CD4-positive, alpha-beta T cell treated with Interleukin-4 for 1 hour (primary cell): ENCODE results near the gene EPHA2.

ENCODE experiments used
- DNase-seq, 2 donors: peaks; one replicate each; pipeline ENCODE4 v3.0.0-alpha.2; 2020 to 2022

The EPHA2 gene

GRCh38 chr1:16088996-16089395, 66.9 kb downstream of the EPHA2 start:
- DNase-seq, result no peak

GRCh38 chr1:16088351-16088911, 67.4 kb downstream of the EPHA2 start:
- DNase-seq, result no peak

DNA sequence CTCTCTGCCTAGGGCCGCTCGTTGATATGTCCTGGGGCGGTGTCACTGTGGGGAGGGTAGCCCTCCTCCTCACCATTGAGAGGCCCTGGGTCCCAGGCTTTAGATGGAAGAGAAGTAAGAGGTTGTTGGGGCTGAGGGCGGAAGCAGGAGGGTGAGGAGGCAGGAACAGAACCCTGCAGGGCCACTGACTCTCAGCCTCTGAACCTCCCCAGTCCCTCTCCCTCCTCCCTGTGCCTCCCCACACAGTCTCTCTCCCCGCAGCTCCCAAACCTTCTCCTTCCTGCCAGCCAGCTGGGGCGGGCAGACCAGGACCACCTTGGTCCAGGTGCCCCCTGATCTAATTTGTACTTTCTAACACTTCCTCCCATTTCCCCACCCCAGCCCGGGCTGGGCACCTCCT, 68.1 kb downstream of the EPHA2 start:
- no peak for DNase-seq

GRCh38 chr1:16085522-16085921, 70.3 kb downstream of the EPHA2 start:
- no peak for DNase-seq

- DNase-seq, result no peak
Observed at GRCh38 chr1:16083486-16083885, 72.4 kb downstream of the EPHA2 start.

GRCh38 chr1:16082283-16083038, 73.4 kb downstream of the EPHA2 start:
- peak; percentile 58 to 61 for DNase-seq

DNA sequence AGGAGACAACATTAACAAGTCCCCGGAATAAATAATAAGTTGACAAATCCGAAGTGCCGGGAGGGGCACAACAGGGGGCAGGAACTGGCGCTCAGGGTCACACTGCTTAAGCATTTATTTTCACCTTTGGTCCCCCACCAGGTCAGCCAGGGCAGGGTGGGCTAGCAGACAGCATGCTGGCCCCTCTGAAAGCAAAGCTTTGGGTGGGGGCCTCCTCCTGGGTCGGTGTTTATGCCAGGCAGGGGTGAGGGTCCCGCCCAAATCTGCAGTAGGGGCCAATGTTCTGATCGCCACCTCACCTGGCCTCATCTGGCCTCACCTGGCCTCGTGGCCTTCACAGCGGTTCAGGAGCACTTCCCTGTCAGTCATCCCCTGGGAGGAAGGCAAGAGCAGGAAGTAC, 74.2 kb downstream of the EPHA2 start:
- no peak for DNase-seq

- no peak for DNase-seq
Observed at GRCh38 chr1:16080422-16081150, 75.3 kb downstream of the EPHA2 start.

- peak; percentile 71 to 81 for DNase-seq
Observed at GRCh38 chr1:16078925-16079656, 76.8 kb downstream of the EPHA2 start.

DNA sequence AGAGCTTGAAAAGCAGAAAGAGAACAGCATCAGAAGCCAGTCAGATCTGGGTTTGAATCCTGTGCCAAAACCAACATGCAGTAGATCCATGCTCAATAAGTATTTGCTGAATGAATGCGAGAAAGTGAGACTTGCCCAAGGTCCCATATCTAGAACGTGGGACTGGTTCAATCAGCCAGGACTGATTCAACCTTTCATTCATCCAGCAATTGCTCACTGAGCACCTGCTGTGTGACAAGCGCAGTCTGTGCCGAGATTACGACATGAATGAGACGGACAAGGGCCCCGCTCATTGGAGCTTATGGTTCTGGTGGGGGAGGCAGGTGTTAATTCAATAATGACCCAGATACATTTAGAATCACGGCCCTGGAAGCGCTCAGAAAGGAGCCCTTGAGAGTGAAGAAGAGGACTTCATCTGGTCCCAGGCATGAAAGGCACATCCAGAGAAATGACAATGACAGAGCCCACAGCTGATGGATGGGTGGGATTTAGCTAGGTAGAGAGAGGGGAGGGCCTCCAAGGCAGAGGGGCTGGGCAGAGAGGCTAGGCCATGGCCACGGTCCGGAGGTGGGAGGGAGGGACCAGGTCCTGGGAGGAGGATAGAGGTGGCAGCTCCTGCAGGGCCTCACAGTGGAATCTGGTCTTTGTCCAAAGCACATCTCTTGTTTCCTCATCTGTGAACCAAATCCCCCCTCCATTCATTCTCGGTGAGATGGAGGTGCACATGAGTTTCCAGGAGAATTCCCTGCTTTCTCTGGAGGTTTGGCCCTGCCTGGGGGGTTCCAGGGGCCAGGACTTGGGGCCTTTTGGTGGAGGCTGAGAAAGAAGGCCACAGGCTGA, 78.2 kb downstream of the EPHA2 start:
- DNase-seq, result no peak

DNA sequence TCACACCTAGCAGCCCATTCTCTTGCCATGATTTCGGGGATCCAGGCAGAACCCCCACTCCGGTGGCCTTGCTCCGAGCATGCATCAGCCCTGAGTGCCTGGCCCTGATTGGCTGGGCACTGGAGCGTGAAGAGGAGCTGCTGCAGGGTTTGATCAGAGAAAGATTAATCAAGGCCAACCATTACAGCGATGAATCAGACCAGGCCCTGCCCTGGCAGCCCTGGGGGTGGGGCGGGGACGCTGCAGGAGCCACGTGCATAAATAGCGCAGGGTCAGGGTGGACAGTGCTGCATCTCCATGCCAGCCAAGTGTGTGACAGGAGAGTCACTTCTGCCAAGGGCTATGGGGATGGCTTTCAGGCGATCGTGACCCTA, 79.0 kb downstream of the EPHA2 start:
- DNase-seq, result no peak

DNA sequence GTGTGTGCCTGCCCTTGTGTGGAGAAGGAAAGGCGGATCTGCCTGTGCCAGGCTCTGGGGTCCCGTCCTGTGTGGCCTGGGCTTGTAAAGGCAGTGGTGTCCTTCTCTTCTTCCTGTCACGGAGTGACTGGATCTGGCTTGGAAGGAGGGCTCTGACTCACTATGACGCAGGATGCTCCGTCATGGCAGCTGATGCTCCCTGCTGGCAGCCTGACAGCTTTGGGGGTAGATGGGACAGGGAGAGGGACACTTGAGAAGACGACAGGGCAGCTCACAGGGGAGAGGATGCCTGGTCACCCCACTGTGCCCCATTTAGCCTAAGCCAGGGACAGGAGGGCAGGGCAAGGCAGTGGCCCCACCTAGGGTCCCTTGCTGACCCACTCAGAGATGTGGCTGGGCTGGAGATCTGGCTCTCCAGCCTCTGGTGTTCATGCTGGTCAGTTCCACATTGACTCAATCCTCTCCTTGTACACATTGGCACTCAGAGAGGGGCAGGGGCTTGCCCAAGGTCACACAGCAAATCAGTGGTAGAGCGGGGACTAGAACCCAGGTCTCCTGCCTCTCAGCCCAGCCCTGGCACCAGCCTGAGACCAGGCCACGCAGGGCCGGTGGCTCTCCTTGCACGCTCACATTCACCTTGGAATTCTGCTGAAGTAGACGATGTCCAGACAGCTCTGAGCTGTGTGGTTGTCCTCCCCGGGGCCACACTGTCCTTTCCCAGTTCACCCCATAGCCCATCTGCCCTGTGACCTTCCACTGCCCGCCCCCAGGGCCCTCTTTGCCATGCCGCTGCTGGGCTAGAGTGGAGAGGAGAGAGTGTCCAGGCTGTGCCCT, 79.6 kb downstream of the EPHA2 start:
- no peak for DNase-seq

GRCh38 chr1:16075337-16076030, 80.4 kb downstream of the EPHA2 start:
- no peak for DNase-seq
